ENCODE results near the gene LCK. TPM values are rescaled to one million over a fixed set of nuclear protein-coding genes. Genes with fewer than 3 reads are reported as not detected.

LCK gene
- total and polyA plus RNA-seq, 7 donors, result 0.36 to 37.3 (median 0.87) TPM; not detected in 1

DNA sequence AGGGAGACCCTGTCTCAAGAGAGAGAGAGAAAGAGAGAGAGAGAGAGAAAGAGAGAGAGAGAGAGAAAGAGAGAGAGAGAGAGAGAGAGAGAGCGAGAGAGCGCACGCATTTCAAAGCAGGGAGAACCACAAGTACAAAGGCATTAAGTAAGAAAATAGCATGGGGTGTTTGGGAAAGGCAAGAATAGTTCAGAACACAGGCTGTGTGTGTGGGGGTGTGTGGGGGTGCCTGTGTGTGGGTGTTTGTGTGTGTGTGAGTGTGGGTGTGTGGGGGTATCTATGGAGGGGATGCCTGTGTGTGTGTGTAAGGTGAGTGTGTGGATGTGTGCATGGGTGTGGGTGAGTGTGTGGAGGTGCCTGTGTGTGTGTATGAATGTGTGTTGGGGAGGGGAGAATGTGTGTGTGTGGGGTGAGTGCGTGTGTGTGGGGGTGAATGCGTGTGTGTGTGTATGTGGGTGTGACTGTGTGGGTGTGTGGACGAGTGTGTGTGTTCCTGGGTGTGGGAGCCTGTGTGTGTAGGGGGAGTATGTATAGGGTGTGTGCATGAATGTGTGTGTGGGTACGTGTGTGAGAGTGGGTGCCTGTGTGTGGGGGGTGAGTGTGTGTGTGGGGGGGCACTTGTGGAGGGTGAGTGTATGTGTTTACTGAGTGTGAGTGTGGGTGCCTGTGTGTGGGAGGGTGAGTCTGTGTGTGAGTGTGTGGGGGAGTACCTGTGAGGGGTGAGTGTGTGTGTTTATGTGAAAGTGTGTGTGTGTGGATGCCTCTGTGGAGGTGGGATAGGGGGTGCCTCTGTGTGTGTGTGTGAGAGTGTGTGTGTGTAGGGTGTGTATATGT lies 21.7 kb downstream of the LCK start:
- intact Hi-C loops (cut with DNase I), result no loop called here
- H3K36me3 ChIP-seq, result no peaks in the 10 kb centered on the region
- H3K4me3 ChIP-seq, result no peak overlapping the region
- H3K27me3 ChIP-seq, result peaks cover 8 to 40% (median 26%) of the 10 kb centered on the region in 3 donors
- no peaks in the 10 kb centered on the region for H3K9me3 ChIP-seq
- TF ChIP-seq EP300 (IDR thresholded peaks at IDR 0.05) (no peak), CTCF (IDR thresholded peaks at IDR 0.05) (no peak), POLR2AphosphoS5 (IDR thresholded peaks at IDR 0.05) (no peak), POLR2A (IDR thresholded peaks at IDR 0.05) (no peak)
- WGBS, 2 donors, result 62 to 74% methylated on average over 7 of the region's 7 CpGs
- DNase-seq, result no peak
- no peak overlapping the region for H3K27ac ChIP-seq
- H3K4me1 ChIP-seq, result no peaks in the 10 kb centered on the region

DNA sequence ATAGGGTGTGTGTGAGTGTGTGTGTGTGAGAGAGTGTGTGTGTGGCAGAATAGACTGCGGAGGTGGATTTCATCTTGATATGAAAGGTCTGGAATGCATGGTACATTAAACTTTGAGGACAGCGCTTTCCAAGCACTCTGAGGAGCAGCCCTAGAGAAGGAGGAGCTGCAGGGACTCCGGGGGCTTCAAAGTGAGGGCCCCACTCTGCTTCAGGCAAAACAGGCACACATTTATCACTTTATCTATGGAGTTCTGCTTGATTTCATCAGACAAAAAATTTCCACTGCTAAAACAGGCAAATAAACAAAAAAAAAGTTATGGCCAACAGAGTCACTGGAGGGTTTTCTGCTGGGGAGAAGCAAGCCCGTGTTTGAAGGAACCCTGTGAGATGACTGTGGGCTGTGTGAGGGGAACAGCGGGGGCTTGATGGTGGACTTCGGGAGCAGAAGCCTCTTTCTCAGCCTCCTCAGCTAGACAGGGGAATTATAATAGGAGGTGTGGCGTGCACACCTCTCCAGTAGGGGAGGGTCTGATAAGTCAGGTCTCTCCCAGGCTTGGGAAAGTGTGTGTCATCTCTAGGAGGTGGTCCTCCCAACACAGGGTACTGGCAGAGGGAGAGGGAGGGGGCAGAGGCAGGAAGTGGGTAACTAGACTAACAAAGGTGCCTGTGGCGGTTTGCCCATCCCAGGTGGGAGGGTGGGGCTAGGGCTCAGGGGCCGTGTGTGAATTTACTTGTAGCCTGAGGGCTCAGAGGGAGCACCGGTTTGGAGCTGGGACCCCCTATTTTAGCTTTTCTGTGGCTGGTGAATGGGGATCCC lies 22.5 kb downstream of the LCK start:
- no peak for TF ChIP-seq POLR2AphosphoS5 (IDR thresholded peaks at IDR 0.05)
- TF ChIP-seq EP300 (IDR thresholded peaks at IDR 0.05), result no peak
- no peak for TF ChIP-seq CTCF (IDR thresholded peaks at IDR 0.05)
- TF ChIP-seq POLR2A (IDR thresholded peaks at IDR 0.05), result no peak
- 20 to 28% methylated on average over 10 of the region's 10 CpGs for WGBS, 2 donors
- intact Hi-C loops (cut with DNase I), result no loop called here
- no peaks in the 10 kb centered on the region for H3K36me3 ChIP-seq
- no peaks in the 10 kb centered on the region for H3K9me3 ChIP-seq
- H3K4me1 ChIP-seq, result no peaks in the 10 kb centered on the region
- H3K27me3 ChIP-seq, result peaks cover 8 to 40% (median 26%) of the 10 kb centered on the region in 3 donors
- no peak for DNase-seq
- no peak overlapping the region for H3K4me3 ChIP-seq
- H3K27ac ChIP-seq, result no peak overlapping the region

GRCh38 chr1:32274646-32275340 lies 23.7 kb downstream of the LCK start:
- Histone ChIP-seq H3K27ac (no peak overlapping the region), H3K36me3 (no peaks in the 10 kb centered on the region), H3K27me3 (peaks cover 8 to 40% (median 26%) of the 10 kb centered on the region in 3 donors), H3K4me1 (no peaks in the 10 kb centered on the region), H3K9me3 (no peaks in the 10 kb centered on the region), H3K4me3 (no peak overlapping the region)
- DNase-seq, result no peak
- 88 to 93% methylated on average over 31 of the region's 31 CpGs for WGBS, 2 donors
- TF ChIP-seq EP300 (IDR thresholded peaks at IDR 0.05), result no peak
- TF ChIP-seq CTCF (IDR thresholded peaks at IDR 0.05), result no peak
- TF ChIP-seq POLR2AphosphoS5 (IDR thresholded peaks at IDR 0.05), result no peak
- TF ChIP-seq POLR2A (IDR thresholded peaks at IDR 0.05), result no peak
- intact Hi-C loops (cut with DNase I), result no loop called here

GRCh38 chr1:32275424-32275823 lies 24.4 kb downstream of the LCK start:
- intact Hi-C loops (cut with DNase I), result no loop called here
- Histone ChIP-seq H3K4me3 (no peak overlapping the region), H3K27ac (no peak overlapping the region), H3K4me1 (no peaks in the 10 kb centered on the region), H3K9me3 (no peaks in the 10 kb centered on the region), H3K36me3 (no peaks in the 10 kb centered on the region), H3K27me3 (peaks cover 8 to 40% (median 26%) of the 10 kb centered on the region in 3 donors)
- WGBS, 2 donors, result 20 to 26% methylated on average over 41 of the region's 41 CpGs
- TF ChIP-seq POLR2A (IDR thresholded peaks at IDR 0.05) (no peak), CTCF (IDR thresholded peaks at IDR 0.05) (no peak)
- no peak for DNase-seq
